Measurements from ENCODE around the gene CHAC1.

Gene CHAC1

DNA sequence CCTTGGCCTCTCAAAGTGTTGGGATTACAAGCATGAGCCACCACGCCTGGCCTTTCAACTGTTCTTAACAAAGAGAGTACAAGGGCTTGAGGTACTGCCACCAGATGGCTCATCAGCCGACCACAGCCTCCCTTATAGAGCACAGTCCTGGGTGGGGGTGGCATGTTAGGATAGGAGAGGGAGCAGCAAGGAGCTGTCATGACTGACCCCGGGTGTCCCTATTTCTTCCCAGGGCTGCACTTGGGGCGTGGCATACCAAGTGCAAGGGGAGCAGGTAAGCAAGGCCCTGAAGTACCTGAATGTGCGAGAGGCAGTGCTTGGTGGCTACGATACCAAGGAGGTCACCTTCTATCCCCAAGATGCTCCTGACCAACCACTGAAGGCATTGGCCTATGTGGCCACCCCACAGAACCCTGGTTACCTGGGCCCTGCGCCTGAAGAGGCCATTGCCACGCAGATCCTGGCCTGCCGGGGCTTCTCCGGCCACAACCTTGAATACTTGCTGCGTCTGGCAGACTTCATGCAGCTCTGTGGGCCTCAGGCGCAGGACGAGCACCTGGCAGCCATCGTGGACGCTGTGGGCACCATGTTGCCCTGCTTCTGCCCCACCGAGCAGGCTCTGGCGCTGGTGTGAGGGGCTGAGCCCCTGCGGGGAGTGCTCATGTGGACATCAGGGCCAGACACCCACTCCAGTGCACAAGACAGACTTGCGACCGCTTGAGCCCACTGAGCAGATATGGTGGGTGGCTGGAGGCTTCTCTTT lies 2.1 kb downstream of the CHAC1 start:
- Histone ChIP-seq H3K9me3 (ENCODE audit: insufficient read depth, low read depth, low read length) (no peaks in the 10 kb centered on the region), H3K36me3 (ENCODE audit: insufficient read depth, low read length) (no peaks in the 10 kb centered on the region), H2AFZ (ENCODE audit: low read length) (no peak overlapping the region), H3K79me2 (ENCODE audit: insufficient read depth, low read length) (no peaks in the 10 kb centered on the region), H3K4me1 (ENCODE audit: insufficient read depth, low read length, poor library complexity, severe bottlenecking) (no peaks in the 10 kb centered on the region), H3K4me2 (ENCODE audit: low read depth, low read length, poor library complexity, severe bottlenecking) (no peak overlapping the region), H3K4me3 (ENCODE audit: low read length, poor library complexity, severe bottlenecking) (no peak overlapping the region), H3K9ac (ENCODE audit: low read depth, low read length, poor library complexity, severe bottlenecking) (no peak overlapping the region), H3K27me3 (ENCODE audit: insufficient read depth, low read length, poor library complexity, severe bottlenecking) (no peaks in the 10 kb centered on the region), H3F3A (ENCODE audit: low read depth) (no peaks in the 10 kb centered on the region), H4K20me1 (ENCODE audit: insufficient read depth, low read length, poor library complexity, severe bottlenecking) (no peaks in the 10 kb centered on the region), H3K9me2 (replicated peaks; ENCODE audit: low read depth, low read length) (no peaks in the 10 kb centered on the region)
- TF ChIP-seq, protein P1, sequence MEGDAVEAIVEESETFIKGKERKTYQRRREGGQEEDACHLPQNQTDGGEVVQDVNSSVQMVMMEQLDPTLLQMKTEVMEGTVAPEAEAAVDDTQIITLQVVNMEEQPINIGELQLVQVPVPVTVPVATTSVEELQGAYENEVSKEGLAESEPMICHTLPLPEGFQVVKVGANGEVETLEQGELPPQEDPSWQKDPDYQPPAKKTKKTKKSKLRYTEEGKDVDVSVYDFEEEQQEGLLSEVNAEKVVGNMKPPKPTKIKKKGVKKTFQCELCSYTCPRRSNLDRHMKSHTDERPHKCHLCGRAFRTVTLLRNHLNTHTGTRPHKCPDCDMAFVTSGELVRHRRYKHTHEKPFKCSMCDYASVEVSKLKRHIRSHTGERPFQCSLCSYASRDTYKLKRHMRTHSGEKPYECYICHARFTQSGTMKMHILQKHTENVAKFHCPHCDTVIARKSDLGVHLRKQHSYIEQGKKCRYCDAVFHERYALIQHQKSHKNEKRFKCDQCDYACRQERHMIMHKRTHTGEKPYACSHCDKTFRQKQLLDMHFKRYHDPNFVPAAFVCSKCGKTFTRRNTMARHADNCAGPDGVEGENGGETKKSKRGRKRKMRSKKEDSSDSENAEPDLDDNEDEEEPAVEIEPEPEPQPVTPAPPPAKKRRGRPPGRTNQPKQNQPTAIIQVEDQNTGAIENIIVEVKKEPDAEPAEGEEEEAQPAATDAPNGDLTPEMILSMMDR (conservative IDR thresholded peaks at IDR 0.05; ENCODE audit: low read length): no peak
- no peak for TF ChIP-seq EZH2phosphoT487 (IDR thresholded peaks at IDR 0.05; ENCODE audit: borderline replicate concordance)

DNA sequence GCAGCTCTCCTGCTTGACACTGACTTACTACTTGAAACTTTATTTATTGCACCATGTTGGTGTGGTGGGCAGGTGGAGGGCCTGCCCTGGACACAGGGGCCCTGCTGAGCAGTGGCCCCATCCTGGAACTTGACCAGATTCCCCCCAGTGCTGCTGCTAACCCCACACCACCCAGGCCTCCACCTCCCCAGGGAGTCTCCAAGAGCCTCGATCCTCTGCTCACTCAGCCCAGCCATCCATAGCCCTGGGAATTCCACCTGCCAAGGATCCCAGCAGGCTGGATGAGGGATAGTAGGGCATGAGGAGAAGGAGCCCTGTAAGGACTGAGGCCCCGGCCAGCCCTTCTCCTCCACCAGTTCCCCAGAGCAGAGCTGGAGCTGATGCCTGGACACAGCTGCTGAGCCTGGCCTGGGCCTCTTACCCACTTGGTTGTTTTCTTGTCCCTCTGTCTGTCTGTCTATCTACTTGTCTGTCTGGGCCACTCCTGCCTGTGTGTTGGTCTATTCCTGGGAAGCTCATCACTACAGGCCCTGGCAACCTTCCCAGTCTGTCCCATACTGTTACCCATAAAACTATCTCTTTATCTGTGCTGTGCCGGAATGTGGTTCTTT lies 2.8 kb downstream of the CHAC1 start:
- H3K36me3 ChIP-seq (ENCODE audit: insufficient read depth, low read length): no peaks in the 10 kb centered on the region
- no peak overlapping the region for H3K9ac ChIP-seq (ENCODE audit: low read depth, low read length, poor library complexity, severe bottlenecking)
- no peak overlapping the region for H2AFZ ChIP-seq (ENCODE audit: low read length)
- H3K27me3 ChIP-seq (ENCODE audit: insufficient read depth, low read length, poor library complexity, severe bottlenecking): no peaks in the 10 kb centered on the region
- no peaks in the 10 kb centered on the region for H3K79me2 ChIP-seq (ENCODE audit: insufficient read depth, low read length)
- no peak overlapping the region for H3K4me2 ChIP-seq (ENCODE audit: low read depth, low read length, poor library complexity, severe bottlenecking)
- H3F3A ChIP-seq (ENCODE audit: low read depth): no peaks in the 10 kb centered on the region
- no peaks in the 10 kb centered on the region for H3K9me3 ChIP-seq (ENCODE audit: insufficient read depth, low read depth, low read length)
- TF ChIP-seq EZH2phosphoT487 (IDR thresholded peaks at IDR 0.05; ENCODE audit: borderline replicate concordance): no peak
- TF ChIP-seq, protein P1 (conservative IDR thresholded peaks at IDR 0.05; ENCODE audit: low read length): no peak
- H3K9me2 ChIP-seq (replicated peaks; ENCODE audit: low read depth, low read length): no peaks in the 10 kb centered on the region
- H3K4me3 ChIP-seq (ENCODE audit: low read length, poor library complexity, severe bottlenecking): no peak overlapping the region
- no peaks in the 10 kb centered on the region for H4K20me1 ChIP-seq (ENCODE audit: insufficient read depth, low read length, poor library complexity, severe bottlenecking)
- H3K4me1 ChIP-seq (ENCODE audit: insufficient read depth, low read length, poor library complexity, severe bottlenecking): no peaks in the 10 kb centered on the region

DNA sequence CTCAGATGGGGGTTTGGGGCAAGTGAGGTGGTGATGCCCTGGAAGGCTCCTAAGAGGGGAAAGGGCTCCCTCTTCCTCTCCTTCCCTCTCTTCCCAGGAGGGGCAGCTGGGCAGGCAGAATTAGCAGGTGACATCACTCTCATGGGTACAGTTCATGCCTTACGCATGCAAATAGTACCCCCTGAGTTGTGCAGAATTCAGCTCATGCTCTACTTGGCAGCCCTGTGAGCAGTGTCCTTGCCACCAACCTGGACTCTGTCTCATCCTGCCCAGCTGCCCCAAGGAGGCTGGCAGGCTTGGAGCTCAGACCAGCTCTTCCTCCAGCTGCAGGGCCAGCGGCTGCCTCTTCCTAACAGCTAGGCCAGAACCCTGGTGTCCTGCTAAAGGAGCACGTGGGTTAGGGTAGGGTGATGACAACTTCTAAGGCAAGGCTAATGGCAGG lies 3.3 kb downstream of the CHAC1 start:
- H3K4me1 ChIP-seq (ENCODE audit: insufficient read depth, low read length, poor library complexity, severe bottlenecking): no peaks in the 10 kb centered on the region
- H3K9ac ChIP-seq (ENCODE audit: low read depth, low read length, poor library complexity, severe bottlenecking): no peak overlapping the region
- no peaks in the 10 kb centered on the region for H4K20me1 ChIP-seq (ENCODE audit: insufficient read depth, low read length, poor library complexity, severe bottlenecking)
- H3K79me2 ChIP-seq (ENCODE audit: insufficient read depth, low read length): no peaks in the 10 kb centered on the region
- no peaks in the 10 kb centered on the region for H3K36me3 ChIP-seq (ENCODE audit: insufficient read depth, low read length)
- H3F3A ChIP-seq (ENCODE audit: low read depth): no peaks in the 10 kb centered on the region
- H3K4me2 ChIP-seq (ENCODE audit: low read depth, low read length, poor library complexity, severe bottlenecking): no peak overlapping the region
- no peaks in the 10 kb centered on the region for H3K27me3 ChIP-seq (ENCODE audit: insufficient read depth, low read length, poor library complexity, severe bottlenecking)
- no peak for TF ChIP-seq EZH2phosphoT487 (IDR thresholded peaks at IDR 0.05; ENCODE audit: borderline replicate concordance)
- TF ChIP-seq, protein P1 (conservative IDR thresholded peaks at IDR 0.05; ENCODE audit: low read length): no peak
- H2AFZ ChIP-seq (ENCODE audit: low read length): no peak overlapping the region
- H3K4me3 ChIP-seq (ENCODE audit: low read length, poor library complexity, severe bottlenecking): no peak overlapping the region
- no peaks in the 10 kb centered on the region for H3K9me3 ChIP-seq (ENCODE audit: insufficient read depth, low read depth, low read length)
- no peaks in the 10 kb centered on the region for H3K9me2 ChIP-seq (replicated peaks; ENCODE audit: low read depth, low read length)
